VCaP (cell line): ENCODE data around the gene PACSIN2.

Experiments used
- H3K27ac ChIP-seq: fragments of 450-650 bp; 2 replicates; pipeline ENCODE4 v1.5.1; 2017
- TF ChIP-seq, protein P1 (sequence below): fragments of 450-650 bp; conservative IDR thresholded peaks from 2 replicates; pipeline ENCODE4 v1.5.1; 2017; ENCODE audit warnings: mild to moderate bottlenecking, moderate library complexity

Gene PACSIN2

DNA sequence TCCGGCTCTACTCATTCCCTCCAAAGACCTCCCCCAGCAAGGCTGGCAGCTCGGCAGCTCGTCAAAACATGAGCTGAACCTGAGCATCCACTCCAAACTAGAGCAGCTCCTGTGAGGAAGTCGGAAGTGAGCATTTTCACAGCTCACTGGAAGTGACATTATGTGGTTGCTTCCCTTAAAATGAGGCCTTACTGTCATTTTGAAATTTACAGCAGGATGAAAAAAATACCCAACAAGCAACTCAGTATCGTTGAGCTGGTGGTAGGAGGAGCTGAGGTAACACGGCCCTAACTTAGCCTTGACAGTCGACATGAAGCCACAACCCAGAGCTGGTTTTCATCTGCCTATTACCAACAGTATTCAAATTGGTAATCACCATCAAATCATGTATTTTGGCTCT lies 119.9 kb downstream of the PACSIN2 start:
- no peak overlapping the region for H3K27ac ChIP-seq
- TF ChIP-seq, protein P1, sequence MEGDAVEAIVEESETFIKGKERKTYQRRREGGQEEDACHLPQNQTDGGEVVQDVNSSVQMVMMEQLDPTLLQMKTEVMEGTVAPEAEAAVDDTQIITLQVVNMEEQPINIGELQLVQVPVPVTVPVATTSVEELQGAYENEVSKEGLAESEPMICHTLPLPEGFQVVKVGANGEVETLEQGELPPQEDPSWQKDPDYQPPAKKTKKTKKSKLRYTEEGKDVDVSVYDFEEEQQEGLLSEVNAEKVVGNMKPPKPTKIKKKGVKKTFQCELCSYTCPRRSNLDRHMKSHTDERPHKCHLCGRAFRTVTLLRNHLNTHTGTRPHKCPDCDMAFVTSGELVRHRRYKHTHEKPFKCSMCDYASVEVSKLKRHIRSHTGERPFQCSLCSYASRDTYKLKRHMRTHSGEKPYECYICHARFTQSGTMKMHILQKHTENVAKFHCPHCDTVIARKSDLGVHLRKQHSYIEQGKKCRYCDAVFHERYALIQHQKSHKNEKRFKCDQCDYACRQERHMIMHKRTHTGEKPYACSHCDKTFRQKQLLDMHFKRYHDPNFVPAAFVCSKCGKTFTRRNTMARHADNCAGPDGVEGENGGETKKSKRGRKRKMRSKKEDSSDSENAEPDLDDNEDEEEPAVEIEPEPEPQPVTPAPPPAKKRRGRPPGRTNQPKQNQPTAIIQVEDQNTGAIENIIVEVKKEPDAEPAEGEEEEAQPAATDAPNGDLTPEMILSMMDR, result no peak

DNA sequence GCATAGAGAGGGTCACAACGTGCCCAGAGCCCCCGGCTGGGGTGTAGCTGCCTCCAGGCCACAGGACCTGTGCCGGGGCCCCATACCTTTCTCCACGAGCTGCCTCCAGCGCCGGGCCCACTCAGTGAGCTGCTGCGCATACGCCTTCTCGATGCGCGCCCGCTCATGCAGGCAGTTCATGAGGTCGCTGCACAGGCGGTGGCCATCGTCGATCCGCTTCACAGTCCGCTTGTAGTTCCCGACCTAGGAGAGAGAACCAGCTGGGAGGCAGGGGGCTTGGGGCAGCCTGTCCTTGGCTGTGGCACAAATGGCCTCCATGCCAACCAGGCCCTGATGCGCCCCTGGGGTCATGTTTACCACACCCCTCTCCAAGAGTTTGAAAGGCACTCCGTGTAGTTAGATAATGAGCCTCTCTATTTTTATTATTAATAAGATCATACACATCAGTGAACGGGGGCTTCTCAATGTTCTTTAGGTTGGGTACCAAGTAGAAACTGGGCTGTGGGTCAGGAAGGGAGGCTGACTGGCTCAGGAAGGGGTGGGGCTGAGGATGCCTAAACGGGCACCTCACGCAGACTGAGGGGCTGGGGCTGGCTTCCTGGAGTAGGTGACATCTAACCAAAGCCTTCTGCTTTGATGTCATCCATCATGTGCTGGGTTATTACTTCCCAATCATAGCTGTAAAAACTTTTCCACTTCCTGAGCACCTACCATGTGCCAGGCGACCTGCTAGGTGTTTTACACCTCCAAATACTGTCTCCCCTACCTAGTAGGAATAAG lies 121.4 kb downstream of the PACSIN2 start:
- TF ChIP-seq, protein P1, result no peak
- peak overlapping the region; percentile 3; the same call in 1 of the 2 replicates for H3K27ac ChIP-seq

DNA sequence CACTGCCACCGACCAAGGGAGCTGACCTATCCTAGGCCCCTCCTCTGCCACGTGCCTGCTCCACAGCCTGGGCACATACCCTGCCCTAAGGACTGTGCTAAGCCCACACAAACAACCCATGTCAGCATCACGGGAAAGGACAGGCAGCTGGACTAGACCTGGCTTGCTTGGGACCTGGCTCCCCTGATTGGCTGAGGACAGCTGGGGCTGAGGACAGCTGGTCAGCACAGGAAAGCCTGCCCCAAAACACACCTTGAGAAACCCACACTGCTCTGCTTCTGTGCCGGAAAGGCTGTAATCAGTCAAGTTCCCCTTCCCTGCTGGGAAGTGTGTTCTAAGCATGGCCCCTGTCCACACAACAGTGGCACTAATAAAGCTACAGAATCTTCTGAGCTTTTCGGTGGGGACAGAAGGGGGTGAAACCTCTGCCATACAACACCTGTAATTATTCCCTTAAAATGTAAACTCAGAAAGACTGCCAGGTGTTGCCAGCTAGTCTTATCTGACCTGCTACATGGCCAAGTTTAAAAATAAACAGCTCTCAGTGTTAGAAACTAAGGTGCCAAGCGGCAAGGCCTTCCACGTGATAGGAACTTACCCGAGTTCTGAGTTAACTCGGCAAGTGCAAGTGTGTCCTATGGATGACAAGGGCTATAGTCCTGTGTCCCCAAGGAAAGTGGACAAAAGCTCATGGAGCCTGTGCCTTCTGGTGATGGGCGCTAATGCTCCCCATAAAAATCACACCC lies 122.2 kb downstream of the PACSIN2 start:
- peak overlapping the region; percentile 3; the same call in 1 of the 2 replicates for H3K27ac ChIP-seq
- TF ChIP-seq, protein P1, result no peak

DNA sequence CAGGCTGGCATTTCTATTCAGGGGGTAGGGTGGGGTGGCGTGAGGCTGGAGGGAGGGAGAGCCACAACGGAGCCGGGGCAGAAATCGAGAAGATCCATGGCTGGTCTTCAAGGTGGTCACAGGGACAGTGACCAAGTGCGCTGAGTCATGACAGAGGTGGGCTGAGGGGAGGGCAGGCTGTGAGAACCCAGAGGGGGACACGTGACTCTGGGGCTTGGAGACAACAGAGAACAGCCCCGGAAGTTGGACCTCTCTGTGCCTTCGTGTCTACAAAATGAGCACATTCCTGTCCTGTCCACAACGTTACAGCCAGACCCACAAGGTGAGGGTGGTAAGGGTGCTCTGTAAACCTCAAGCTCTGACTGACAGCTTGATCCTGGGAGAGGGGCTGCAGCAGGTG lies 122.8 kb downstream of the PACSIN2 start:
- H3K27ac ChIP-seq, result no peak overlapping the region
- TF ChIP-seq, protein P1, result no peak

DNA sequence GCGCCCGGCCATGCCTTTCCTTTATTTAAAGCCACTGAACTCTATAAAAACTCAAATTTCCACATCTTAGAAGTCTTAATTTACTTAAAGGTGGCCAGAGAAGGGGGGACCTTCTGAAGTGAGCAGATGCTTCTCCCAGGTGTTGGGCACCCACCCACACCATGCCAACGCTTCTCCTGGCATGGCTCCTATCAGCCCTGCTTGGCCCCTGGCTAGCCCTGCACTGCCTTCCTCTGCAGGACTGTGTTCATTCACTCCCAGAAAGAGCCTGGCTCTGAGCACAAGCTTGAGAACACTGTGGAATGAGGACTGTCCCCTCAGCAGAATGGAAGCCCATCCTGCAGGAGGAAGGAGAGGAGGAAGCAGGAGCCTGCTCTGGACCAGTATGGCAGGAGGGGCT lies 123.3 kb downstream of the PACSIN2 start:
- no peak overlapping the region for H3K27ac ChIP-seq
- TF ChIP-seq, protein P1, result no peak

DNA sequence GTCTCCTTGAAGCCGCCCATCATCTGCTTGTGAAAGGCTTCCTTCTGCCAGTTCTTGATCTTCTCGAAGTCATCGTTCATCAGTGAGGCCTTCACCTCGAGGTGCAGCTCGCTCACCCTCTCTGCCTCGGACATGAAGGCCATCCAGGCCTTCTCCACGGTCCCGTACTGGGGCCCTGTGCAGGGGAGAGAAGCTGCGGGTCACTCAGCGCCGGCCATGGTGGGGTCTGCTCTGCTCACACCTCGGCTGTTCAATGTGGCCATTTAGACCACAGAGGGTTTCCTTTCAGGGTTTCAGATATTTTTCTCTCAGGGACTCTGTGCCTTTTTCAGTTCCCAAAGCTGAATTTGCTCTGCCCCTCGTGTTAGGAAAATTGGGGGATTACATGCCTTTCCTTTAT lies 123.9 kb downstream of the PACSIN2 start:
- H3K27ac ChIP-seq, result no peak overlapping the region
- TF ChIP-seq, protein P1, result no peak

DNA sequence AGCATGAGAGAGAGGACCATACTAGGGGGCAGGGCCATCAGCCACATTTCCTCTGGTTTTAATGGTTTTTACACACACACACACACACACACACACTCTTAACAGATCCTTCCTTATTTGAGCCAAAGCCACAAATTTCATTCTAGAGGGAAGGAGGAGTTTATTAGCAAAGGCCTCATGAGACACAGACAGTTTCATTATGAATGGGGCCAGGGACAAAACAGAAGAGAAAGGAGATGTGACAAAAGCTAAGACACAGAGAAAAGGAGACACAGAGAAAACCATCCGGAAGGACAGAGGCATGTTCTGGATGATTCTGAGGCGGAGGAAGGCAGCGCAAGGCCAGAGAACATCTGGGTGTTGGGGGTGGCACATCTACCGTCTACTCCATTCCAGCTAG lies 125.6 kb downstream of the PACSIN2 start:
- TF ChIP-seq, protein P1, result no peak
- no peak overlapping the region for H3K27ac ChIP-seq
